GM18909 (cell line): ENCODE results near the gene MEGF6.
"Not testable (repeated sequence)": the region's sequence is repeated elsewhere in the genome, so short reads cannot be mapped to it uniquely, and the experiment has no call there.

Experiments
- ATAC-seq: cut with Tn5 transposase; IDR thresholded peaks from one replicate; pipeline ENCODE4 v1.9.1; 2021; ENCODE audit warnings: mild to moderate bottlenecking; ENCODE audit not compliant: unreplicated experiment, poor library complexity

Gene MEGF6

DNA sequence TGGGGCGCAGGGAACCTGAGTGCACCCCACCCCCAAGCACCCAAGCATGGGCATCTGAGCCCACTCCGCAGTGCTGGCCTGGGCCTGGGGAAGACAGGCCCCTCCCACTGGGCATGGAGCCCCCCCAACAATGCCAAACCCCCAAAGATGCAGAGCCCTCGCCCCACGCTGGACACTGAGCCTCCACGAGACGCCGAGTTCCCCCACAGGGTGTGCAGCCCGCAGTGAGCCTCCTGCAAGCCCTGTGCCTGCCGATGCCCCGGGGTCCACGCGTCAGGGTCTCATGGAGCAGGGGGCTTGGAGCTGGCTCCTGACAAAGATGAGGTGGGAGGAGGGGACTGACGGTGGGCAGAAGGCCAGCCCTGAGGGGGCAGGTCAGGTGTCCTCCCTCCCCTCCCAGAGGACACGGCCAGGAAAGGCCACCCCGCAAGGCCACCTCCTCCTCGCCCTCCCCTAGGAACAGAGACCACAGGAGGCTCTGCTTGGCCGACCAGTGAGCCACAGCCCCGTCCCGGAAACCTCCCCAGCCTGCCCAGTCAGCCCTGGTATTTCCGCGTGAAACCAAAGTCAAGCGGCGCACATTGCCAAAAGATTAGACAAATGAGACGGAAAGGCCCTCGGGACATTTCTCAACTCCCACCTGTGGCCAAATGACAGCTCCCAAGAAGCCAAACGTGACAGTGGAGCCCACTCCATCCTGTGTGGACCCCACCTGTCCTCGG lies 33.4 kb downstream of the MEGF6 start:
- ATAC-seq: no peak

DNA sequence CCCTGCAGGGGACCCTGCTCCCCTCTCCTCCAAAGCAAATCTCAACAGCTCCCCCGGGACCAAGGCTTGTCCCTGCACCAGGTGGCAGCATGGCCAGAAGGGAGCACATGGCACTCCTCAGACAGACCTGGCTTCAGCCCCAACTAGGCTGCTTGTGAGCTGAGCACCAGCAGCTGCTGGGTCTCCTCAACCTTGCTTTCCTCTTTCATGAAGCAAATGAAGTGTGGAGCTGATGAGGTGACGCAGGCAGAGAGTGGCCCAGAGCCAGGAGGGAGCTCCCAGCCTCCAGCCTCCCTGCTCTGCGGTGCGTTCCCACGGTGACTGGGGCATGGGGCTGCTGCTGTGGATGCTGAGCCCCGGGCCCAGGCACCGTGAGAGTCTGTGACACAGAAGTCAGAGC lies 34.0 kb downstream of the MEGF6 start:
- no peak for ATAC-seq

DNA sequence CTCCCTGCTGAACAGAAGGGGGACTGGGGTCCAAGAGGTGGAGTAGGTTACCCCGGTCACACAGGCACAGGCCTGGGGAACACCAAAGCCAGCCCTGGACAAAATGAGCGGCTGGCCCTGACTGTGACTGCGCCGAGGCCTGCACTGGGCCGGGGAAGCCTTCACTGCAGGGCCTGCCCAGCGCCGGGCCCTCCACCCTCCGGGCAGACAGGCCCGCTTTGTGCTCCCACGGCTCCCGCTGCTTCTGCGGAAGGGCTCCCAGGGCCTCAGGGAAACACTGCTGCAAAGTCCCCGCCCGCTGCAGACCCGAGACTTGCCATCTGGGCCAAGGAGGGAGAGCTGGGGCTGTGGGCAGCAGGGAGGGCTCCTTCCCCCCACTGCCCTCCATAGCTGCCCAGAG lies 35.3 kb downstream of the MEGF6 start:
- ATAC-seq: no peak

DNA sequence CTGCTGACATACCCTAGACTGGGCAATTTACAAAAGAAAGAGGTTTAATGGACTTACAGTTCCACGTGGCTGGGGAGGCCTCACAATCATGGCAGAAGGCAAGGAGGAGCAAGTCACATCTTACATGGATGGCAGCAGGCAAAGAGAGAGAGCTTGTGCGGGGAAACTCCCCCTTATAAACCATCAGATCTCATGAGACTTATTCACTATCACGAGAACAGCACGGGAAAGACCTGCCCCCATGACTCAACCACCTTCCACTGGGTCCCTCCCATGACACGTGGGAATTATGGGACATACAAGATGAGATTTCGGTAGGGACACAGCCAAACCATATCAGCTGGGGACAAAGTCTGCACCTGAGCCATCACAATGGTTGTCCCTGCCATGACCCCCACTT lies 35.8 kb downstream of the MEGF6 start:
- not testable (repeated sequence) for ATAC-seq

DNA sequence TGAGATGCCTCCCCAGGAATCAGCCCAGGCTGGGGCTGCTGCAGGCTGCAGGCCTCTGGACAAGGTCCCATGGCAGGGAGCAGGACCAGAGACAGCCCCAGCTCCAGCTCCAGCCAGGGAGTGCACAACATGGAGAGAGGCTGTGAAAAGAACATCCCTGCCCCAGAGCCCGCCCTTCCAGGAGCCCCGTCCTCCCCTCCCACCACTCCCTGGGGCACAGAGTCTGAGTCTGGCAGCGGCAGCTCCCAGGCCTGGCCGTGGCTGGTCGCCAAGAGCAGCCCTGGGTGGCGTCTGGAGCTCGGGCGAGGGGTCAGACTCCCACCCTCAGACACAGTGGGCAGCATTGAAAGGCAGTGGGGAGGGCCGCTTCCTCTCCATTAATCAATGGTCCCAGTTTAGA lies 37.8 kb downstream of the MEGF6 start:
- no peak for ATAC-seq

DNA sequence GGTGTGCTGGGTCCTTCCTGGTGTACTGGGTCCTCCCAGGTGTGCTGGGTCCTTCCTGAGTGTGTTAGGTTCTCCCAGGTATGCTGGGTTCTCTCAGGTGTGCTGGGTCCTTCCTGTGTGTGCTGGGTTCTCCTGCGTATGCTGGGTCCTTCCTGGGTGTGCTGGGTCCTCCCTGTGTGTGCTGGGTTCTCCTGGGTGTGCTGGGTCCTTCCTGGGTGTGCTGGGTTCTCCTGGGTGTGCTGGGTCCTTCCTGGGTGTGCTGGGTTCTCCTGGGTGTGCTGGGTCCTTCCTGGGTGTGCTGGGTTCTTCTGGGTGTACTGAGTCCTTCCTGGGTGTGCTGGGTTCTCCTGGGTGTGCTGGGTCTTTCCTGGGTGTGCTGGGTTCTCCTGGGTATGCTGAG lies 38.7 kb downstream of the MEGF6 start:
- ATAC-seq: not testable (repeated sequence)

DNA sequence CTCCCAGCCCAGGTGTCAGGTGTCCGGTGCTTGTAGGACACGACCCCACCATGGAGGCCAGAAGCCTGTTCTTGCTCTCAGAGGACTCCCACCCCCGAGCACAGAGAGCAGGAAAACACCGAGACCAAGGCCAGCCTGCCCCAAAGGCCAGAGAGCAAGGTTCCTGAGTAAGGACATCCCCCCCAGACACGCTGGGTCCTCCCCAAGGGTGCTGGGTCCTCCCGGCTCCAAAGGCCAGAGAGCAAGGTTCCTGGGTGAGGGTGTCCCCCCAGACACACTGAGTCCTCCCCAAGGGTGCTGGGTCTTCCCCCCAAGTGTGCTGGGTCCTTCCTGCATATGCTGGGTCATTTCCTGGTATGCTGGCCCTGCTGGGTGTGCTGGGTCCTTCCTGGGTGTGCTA lies 40.0 kb downstream of the MEGF6 start:
- ATAC-seq: no peak

DNA sequence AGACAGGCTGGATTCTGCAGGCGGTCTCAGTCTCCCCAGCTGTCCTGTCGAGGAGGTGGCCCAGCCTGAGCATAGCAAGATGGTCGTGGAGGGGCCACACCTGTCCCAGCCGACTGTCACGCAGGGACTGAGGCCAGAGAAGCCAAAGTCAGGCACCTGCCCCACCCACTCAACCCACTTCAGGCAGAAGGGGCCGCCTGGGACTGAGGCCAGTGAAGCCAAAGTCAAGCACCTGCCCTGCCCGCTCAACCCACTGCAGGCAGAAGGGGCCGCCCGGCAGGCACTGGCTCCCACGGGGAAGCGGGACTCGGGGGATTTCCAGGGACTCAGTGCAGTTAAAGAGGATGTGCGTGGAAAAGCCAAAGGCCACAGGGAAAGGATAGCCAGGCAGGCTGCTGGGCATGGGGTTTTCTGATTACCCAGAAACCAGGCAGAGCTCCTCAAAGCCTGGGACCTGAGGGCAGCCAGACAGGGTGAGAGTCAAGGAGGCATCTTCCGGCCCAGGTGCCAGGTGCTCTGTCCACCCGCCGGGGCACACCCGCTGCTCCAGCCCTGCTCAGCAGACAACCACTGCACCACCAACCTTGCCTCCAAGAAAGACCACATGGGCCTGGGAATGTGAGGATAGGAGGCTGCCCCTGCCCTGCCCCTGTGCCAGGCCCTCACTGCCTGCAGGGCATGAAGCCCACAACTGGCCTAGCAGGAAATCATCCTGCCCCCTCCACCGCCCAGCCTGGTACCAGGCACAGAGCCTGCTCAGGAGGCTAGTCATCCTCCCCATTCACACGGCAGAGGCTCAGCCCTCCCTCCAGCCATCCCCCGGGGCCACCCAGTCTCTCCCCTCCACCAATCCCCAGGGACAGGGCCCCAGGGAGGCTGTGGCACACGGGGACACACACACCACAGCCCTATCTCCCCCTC lies 41.0 kb downstream of the MEGF6 start:
- no peak for ATAC-seq

DNA sequence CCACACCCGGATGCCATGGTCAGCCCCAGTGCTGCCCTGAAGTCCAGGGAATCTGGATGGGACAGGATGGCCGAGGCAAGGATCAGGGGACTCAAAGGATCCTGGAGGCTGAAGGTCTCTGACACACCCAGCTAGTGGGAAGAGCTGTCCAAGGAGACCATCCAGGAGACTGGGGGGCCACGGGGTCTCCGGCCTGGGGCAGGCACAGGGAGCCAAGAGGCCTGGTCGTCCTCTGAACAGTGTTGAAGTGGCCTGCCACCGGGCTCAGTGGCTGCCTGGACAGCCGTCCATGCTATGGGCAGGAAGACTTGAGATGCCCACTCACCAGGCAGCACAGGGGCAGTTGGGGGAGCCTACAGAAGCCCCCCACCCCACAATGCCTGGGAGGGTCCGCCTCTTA lies 41.9 kb downstream of the MEGF6 start:
- ATAC-seq: no peak

DNA sequence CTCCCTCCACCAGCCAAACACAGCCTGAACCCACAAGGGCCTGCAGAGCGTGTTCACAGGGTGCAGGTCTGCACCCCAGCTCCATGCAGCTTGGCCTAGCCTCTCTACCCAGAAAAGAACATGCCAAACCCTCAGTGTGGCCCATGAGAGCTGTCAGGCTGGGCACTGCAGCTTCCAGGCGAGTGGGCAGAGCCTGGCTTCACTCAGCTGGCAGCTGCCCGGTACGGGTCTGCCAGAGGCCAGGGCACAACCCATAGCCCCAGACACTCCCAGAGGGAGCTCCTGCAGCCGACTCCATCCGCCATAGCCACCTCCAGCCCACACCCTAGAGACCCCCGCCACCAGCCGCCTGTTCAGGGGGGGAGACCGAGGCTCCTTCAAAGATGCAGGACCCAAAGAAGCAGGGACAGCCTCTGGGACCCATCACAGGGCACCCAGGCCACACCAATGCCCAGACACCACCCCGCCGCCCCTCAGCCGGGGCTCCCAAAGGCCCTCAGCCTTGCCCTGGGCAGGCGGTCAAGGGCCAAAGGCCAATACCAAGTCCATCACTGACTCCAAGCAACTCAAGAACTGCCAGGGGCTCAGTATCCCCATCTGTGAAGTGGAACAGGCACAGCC lies 42.4 kb downstream of the MEGF6 start:
- ATAC-seq: no peak

DNA sequence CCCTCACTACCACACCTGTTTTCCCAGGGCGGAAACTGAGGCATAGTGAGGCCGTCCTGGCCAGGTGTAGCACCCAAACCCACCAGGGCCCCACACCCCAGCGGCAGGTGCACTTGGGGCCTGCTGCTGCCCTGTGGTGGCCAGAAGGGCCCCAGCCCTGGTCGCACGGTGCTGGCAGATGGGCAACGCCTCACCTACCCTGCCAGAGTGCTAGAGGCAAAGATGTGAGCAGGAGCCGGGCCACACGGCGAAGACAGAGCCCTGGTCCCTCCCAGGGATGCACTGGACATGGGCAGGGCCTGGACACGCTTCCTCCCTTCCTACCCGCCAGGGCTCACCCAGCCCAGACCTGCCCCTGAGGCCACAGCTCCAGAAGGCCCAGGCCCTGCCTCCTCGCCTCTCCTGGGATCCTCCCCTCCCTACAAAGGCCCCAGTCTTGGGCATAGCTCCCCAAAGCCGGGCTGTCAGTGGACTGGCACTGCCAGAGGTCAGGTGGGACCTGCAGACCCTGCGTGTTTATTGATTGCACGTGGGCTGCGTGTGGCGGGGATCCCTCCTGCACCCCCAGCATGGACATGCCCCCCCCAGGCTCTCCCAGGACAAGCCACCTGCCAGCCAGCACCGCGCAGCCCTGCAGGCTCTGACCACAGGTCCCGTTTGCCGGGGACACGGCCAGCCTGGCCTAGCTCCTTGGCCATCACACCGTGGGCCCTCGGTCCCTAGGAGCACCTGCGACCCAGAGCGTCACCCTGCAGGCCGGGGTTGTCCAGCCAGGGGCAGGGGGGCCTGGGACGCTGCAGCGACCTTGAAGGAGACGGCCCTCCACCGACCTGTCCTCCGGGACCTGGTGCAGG lies 44.1 kb downstream of the MEGF6 start:
- ATAC-seq: no peak

DNA sequence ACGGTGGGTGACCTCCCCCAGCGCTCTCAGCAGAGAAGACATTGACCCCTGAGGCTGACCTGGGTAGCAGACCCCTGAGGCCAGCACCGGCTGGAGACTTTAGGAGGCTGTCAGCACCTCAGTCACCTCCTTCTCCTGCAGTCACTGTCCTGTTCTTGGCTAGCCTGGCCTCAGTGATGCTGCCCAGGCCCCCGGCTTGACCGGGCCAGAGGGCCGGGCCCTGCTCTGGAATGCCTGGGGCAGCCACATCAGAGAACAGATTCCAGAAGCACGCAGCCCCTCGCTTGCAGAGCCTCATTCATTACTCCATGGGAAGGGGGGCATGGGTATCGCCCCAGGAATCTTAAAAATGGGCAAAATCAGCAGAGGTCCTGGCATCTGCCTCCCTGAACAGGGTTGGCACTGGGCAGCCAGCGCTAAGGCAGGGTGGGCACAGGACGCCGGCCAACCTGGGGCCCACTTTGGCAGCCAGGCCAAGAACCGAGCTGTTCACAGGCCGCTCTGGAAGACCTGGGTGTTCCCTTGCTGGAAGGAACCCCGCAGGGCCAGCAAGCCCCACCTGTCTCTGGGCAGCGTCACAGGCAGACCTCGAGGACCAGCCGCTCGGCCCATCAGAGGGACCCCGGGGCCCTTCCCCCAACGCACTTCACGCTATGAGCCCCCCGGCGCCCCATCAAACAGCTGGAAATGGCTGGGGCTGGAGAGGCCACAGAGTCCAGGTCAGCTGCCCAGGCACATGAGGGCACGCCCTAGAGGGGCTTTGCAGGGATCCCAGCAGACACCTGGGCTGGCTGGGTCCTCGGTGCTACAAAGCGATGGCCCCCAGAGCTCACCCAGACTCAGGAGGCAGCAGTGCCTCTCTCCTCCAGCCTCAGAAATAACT lies 45.1 kb downstream of the MEGF6 start:
- ATAC-seq: no peak

DNA sequence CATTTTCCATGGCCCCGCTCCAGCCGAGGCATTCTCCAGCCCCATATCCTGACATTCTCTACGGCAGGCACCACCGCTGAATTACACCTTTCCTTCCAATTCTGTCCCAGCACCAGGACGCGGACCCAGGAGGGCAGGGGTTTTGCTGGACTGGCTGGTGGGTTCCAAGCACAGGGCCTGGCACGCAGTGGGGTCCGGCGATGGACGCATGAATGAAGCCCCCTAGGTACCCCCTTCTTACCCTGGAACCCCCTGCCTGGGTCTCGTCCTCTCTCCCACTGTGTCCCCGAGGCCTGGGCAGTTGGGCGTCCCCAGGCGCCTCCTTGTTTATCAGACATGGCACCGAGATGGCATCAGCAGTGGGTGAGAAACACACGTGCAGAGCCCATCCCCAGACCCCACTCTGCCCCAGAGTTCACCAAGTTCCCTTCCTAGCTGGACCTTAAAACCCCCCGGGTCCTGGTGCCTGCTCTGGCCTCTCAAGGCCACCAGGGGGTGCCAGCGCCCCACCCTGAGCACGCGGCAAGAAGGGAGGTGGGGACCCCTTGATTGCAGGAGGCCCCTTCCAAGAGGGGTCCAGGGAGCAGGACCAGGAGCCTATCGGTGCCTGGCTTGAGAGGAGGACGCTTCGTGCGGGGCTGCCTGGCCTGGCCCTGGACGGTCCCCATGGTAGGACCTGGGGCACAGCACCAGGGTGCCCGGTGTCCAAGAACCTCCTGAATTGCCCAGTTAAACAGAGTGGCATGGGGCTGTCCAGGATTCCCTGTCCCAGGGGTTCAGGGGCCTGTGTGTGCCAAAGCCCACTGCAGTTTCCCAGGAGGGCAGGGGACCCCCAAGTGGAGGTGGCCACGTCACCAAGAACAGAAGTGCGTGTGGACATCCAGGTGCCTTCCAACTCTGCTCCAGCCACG lies 46.1 kb downstream of the MEGF6 start:
- no peak for ATAC-seq

DNA sequence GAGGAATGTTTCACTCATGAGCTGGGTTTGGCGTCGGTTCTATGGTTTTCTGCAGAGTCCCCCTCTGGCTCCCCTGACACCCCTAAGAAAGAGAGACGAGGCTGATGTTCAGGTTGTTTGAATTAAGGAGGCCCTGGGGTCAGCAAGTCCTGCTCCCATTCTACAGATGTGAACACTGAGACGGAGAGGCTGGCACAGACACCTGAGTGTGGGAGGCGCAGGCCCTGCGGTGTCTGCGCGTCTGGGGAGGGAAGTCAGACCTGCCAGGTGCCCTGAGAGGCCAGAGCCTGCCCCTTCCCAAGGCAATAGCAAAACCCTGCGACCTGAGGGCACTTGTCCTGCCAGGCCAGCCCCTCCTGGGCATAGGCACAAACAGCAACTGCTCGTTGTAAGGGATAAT lies 47.7 kb downstream of the MEGF6 start:
- ATAC-seq: no peak

DNA sequence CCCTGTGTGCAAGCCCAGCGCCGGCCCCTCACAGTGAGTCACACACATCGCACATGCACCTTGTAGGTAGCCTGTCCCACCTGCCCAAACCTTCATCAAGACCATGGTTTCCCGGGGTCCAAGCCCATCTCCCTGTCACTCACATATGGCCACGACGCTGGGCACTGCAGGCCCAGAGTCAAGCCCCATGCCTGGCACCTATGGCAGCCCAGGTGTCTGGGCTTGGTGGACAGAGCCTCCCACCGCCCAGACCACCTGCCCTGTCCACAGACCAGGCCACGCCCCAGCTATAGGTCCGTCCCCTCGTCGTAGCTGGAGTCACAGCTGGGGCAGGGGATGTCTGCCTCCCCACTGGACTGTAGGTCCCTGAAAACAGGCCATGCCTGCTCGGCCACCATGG lies 48.2 kb downstream of the MEGF6 start:
- ATAC-seq: no peak

DNA sequence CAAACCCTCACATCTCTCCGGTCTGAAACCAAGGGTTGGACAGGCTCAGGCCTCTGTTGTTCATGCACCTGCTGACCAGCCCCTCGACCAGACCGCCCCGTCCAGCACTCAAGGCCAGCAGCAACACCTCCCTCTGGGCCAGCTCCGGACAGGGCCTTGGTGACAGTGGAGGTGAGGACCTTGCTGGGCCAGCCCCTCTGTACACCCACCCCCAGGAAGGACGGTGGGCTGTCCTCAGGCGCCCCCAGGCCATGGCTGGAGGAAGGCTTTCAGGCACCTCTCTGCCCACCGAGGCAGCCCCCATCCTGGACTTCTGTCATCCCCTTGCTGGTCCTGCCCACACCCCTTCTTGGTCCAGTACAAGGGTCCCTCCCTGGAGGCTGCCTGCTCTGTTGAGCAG lies 48.6 kb downstream of the MEGF6 start:
- no peak for ATAC-seq

DNA sequence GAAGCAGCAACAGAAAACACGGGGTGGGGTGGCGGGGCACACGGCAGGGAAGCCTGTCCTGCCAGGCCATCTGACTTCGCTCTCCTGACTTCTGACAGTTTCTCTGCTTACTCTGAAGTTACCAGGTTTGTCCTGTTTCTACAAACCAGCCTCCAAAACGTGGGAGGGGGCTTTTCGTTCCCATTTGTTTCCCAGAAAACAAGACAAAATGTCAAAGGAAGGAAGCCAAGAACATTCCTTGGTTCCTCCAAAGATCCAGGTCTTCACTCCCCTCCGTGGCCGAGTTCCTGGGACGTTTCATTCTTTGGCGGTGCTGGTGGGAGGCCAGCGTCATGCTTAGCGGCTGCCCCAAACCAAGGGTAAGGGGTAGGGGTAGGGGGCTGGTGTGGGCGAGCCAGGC lies 49.6 kb downstream of the MEGF6 start:
- ATAC-seq: no peak

DNA sequence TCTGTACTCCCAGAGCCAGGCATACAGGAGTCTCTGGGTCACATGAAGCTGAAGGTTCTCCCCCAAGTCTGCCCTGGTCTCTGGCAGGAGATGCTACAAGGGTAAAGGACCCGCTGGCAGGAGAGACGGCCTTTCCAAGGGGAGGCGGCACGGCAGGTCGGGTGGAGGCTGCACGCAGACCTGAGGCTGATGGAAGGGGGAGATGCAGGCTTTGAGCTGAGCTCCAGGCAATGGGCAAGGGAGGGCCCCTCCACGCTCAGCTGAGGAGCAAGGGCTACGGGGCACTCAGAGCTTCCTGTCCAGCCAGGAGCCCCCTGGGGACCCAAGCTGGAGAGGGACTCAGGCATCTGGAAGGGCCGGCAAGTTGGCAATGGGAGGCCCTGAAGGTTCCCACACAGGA lies 50.3 kb downstream of the MEGF6 start:
- no peak for ATAC-seq
